GM21786 (cell line): ENCODE data around the gene SCYL1.
"Not testable (repeated sequence)": the region's sequence is repeated elsewhere in the genome, so short reads cannot be mapped to it uniquely, and the experiment has no call there.

Source experiments
- ATAC-seq: cut with Tn5 transposase; IDR thresholded peaks from one replicate; pipeline ENCODE4 v1.9.1; 2021; ENCODE audit not compliant: unreplicated experiment

SCYL1 gene

DNA sequence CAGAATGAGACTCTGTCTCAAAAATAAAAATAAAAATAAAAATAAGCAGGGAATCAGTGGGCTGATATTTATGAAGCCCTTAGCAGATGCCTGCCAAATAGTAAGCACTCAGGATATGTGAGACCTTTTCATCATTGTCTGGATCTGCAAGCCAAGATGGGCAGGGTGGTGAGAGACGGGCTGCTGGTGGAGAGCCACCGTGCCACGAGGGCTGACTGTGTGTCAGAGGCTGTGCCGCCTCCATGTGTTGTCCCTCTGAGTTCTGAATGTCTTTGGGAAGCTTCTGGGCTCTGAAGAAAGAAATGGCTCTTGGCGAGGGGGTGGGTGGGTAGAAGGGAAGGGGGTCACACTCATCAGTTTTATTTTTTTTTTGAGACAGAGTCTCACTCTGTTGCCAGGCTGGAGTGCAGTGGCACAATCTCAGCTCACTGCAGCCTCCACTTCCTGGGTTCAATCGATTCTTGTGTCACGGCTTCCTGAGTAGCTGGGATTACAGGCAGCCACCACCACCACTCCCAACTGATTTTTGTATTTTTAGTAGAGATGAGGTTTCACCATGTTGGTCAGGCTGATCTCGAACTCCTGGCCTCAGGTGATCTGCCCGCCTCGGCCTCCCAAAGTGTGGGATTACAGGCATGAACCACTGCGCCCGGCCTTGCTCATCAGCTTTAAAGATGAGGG is 40.1 kb downstream of the SCYL1 start:
- not testable (repeated sequence) for ATAC-seq

DNA sequence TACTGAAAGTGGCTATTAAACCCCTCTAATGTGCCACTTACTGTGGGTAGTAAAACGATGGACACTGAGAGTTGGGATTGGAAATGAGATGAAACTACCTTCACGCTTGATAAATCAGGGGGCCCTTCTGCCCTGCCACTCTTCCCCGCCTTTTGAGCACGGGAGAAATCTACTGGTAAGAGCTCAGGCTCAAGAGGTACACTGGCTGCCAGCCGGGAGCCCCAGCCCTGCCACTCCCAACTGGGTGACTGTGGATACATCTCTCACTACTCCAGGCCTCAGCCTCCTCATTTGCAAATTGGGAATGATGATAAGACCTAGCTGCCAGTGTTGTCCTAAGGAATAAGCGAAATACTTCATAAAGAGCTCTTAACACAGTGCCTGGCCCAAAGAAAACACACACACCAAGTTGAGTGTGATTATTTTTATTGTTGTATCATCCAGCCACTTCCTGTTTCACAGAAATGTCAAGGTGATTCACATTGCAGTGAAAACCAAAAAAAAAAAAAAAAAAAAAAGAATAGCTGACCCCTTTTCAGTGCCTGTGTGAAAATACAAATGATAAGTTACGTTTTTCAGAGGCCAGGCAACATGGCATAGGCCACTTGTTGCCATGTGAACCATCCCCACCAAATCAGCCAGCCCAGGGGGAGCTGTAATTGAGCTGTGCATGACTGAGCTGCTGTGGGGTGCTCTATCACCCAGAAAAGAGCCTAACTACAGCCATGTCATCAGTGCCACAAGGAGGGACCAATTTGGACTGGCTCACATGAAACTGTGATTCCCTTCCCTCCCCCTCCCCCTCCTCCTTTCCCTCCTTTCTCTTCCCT is 41.0 kb downstream of the SCYL1 start:
- no peak for ATAC-seq

DNA sequence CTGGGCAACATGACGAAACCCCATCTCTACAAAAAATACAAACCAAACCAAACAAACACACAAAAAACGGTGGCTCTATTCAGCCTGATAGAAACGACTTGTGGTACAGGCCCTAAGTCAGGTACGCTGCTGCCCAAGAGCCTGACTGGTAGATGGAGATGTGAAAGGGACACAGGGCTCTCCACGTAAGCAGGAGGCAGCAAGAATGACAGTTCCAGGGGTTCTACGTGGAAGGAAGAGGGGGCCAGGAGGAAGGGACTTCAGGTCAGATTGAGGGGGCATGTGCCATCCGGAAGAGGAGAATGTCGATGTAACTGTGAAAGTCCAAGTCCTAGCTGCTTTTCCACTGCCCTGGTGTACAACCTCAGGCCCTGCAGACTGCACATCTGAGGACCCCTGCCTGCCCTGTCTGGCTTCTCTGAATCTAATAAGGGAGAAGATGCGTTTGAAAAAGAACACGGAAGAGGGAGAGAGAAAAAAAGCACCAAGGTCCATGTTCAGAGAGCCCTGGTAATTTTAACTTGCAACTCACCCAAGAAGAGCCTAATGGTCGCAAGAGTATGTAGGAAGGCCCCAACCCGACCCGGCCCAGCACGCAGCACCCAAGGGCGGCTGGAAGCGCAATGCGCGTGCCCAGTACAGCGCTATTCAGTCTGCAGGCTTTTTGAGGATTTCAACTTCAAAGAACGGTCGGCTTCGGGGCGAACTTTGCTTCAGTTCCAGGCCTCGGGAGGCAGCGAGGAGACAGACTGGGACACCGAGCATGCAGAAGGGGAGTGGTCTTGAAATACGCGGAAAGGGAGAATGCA is 44.5 kb downstream of the SCYL1 start:
- no peak for ATAC-seq

DNA sequence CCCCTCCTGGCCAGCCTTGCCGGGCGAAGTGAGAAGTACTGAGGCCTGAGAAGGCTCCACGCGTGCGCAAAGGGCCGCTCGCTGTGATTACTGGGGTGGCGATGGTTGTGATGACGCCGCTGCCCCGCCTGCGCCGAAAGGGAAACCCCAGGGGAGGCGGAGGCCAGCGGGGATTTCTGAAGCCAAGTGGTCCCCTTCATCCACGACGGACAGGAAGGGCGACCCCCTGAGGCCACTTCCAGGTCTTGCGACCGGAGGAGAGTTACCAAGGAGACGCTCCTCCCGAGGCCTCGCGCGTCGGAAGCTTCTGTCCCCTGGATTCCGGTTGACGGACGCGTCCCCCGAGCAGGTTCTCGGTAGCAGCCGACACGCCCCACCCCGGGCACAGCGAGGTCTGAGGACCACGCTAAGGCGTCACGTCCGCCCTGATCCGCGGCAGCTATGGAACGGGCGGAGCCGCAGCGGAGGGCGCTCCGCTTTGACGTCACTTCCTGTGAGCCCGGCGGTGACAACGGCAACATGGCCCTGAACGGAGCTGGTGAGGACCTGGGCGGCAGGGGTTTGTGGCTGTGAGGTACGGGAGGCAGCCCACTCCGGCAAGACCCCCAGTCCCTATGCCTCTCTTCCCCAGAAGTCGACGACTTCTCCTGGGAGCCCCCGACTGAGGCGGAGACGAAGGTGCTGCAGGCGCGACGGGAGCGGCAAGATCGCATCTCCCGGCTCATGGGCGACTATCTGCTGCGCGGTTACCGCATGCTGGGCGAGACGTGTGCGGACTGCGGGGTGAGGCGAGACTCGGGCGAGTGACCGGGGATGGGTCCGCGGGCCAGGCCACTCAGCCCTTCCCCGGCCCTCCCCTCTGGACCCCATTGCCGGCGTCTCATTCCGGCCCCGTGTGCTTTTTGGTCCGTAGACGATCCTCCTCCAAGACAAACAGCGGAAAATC is 45.4 kb downstream of the SCYL1 start, which contains the start of gene ZNRD2:
Gene ZNRD2, plus strand, starts transcription at position 505 of the 946 bp plus-strand sequence. Its CDS starts 15 bp downstream, at position 520.
- peak; percentile 55 for ATAC-seq

DNA sequence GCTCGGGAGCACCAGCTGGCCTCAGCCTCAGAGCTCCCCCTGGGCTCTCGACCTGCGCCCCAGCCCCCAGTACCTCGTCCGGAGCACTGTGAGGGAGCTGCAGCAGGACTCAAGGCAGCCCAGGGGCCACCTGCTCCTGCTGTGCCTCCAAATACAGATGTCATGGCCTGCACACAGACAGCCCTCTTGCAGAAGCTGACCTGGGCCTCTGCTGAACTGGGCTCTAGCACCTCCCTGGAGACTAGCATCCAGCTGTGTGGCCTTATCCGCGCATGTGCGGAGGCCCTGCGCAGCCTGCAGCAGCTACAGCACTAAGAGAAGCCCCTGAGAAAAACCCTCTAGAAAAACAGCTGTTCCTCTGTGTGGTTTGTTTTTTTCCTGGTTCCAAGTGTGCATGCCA is 46.5 kb downstream of the SCYL1 start:
- ATAC-seq: no peak

DNA sequence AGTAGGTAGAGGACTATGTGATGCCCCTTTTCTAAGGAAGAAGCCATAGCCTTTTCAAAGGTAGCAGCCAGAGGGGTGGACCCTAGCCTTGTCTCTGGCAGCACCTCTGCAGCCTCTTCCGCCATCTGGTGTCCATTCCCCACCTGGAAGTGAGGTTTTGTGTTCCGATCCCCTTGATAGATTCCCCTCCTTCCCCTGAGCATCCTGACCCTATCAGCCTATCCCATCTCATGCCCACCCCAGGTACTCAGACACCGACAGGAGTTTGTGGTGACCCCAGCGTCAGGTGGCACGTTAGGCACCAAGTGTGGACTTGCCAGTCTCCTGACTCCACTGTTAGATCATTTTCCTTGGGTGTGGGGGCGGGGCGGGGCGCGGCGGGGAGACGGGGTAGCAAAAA is 47.1 kb downstream of the SCYL1 start:
- no peak for ATAC-seq

DNA sequence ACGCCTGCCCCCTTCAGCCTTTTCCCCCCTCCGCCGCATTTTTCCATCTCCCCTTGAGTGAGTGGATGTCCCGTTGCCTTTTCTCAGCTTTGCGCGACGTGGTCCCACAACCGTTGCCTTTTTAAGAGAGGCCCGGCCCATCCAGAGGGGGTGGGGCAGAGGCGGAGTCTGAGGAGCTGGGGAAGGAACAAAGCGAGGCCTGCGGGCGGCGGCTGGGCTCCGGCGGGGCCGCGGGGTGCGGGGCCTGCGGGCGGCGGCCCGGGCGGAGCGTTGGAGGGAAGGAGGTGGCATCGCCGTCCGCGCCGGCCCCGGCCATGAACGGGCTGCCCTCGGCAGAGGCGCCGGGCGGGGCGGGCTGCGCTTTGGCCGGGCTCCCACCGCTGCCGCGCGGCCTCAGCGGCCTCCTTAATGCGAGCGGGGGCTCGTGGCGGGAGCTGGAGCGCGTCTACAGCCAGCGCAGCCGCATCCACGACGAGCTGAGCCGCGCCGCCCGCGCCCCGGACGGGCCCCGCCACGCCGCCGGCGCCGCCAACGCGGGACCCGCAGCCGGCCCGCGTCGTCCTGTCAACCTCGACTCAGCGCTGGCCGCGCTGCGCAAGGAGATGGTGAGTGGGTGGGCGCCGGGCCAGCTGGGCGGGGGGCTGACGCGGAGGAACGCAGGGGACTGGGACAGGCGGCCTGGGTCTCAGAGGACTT is 47.6 kb downstream of the SCYL1 start, which contains the start of gene FAM89B:
Gene FAM89B, plus strand, starts transcription at position 183 of the 696 bp plus-strand sequence. Its CDS starts 132 bp downstream, at position 315.
- no peak for ATAC-seq

DNA sequence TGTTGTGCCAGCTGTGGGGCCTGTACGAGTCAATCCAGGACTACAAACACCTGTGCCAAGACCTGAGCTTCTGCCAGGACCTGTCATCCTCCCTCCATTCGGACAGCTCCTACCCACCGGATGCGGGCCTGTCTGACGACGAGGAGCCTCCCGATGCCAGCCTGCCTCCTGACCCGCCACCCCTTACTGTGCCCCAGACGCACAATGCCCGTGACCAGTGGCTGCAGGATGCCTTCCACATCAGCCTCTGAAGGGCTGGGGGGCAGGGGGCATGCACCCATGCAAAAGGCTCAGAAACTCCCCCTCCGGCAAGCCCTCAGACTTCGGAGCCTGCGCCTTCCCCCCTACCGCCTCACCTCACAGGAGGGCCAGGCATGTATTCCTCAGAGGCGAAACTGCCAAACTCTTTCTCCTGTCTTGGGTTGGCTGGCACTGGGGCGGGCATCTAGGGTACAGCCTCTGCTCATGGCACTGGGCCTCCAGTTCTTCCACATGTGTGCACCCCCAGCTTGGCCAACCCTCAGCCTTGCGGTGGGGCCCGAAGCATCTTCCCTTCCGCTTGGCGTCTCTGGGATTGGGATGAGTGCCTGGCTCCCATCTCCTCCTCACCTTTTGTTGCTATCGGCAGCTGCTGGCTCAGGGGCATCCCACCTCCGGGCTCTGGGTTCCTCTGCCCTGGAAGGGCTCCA is 48.7 kb downstream of the SCYL1 start:
- no peak for ATAC-seq

DNA sequence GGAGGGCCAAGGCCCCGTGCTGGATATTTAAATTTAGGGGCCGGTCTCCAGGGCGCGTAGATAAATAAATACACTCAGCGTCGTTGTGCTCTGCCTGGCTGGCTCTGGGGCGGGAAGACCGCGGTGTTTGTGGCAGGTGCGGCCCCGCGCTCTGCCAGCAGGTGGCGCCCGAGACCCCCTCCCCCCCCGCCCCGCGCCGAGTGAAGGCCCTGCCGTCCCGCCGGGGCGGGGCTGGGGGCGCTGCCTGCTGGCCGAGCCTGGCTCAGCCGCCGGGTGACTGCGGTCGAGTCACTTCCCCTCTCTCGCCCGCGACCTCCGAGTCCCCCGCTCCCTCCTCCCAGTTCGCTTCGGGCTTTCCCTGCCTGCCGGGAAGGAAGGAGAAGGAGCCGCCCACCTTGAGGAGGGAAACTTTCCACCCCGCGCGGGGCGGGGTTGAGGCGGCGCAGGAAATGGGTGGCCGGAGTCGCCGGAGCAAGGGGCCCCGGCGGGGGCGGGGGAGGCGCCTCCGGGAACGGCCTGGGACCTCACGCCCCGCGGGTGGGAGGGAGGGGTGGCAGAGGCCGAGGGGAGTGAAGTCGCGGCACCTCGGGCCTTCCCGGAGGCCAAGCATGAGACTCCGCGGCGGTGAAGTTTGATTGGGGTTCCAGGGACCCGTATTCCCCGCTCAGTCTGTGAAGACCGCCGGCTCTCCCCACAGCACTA is 49.4 kb downstream of the SCYL1 start:
- peak; percentile 27 for ATAC-seq

DNA sequence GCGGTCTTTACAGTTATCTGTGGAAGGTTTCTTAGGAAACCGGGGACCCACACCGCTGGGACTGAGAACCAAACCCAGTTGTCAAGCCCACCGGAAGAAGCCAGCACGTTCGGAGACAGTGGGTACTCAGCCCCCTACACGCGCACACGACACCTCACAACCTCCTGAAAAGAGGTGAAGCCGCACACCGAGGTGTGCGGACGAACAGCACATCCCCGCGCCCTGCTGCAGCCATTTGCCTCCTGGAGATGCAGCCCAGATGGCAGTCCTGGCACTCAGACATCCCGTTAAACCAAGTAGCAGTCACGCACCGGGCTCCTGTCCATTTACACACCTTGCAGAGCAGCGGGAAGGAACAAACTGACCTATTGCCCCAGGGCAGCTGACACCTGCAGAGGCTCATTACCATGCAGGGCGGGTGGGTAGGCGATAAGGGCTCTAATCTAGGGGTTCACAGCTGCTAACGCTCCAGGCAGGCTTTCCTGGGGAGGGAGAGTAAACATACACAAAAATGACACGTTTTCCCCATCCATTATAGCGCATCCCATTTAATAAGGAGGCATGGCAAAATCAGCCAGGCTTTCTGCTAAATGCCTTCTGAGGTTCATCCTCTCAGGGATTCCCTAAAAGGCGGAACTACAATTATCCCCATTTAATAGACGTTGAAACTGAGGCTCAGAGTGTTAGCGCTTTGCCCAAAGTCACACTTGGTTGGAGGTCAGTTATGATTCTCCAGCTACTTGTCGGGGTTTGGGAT is 50.1 kb downstream of the SCYL1 start:
- no peak for ATAC-seq

DNA sequence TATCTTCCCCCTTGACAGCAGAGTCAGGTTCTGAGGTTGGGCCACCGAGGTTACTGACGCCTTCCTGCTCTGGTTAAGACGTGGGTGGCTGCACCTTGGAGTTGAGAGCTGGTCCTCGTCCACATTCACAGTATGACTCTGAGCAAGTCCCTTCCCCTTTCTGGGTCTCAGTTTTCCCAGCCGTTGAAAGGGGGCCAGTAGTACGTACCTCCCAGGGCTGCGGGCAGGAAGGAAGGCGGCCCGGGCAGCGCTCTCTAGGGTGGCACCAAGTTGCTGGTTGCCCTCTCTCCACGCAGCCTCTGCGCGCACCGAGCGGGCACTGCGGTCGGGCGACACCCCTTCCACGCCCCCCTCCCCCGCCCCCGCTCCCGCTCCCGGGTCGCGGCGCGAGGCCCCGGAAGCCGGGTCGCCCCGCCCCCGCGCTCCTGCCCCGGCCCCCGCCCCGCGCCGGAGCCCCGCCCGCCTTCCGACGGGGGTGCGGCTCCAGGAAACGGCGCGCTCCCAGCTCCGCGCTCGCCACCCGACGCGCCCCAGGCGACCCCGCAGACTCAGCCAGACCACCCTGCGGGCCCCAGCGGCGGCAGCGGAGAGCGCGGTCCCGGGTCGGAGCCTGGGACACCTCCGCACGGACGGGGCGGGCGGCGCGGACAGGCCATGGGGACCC is 50.8 kb downstream of the SCYL1 start, which contains the start of gene EHBP1L1:
Gene EHBP1L1, plus strand, starts transcription at position 486 of the 664 bp plus-strand sequence. CDS start 250 bp downstream, outside the sequence.
- ATAC-seq: no peak

DNA sequence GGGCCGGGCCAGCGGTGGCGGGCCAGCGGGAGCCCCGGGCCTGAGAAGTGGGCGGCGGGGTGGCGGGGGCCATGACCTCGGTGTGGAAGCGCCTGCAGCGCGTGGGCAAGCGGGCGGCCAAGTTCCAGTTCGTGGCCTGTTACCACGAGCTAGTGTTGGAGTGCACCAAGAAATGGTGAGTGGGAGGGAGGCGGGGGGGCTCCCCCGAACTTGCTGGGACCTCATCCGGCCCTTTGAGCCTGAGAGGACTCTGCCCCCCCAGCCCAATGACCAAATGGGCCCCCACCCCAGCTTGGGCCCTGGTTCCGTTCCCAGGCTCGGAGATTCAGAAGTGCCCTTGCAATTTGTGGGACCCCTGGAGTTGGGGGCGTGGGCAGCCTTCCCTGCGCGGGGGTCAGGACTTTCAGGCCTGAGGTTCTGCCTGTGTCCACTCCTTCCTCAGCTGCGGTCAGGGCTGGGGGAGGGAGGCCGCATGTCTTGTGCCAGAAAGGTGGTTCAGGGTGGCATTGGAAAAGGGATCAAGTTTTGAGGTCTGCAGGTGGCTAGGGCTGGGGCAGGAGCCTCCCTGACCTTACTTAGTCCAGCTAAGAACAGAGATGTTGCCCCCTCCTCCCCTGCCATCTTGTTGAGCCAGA is 51.5 kb downstream of the SCYL1 start:
- ATAC-seq: no peak

DNA sequence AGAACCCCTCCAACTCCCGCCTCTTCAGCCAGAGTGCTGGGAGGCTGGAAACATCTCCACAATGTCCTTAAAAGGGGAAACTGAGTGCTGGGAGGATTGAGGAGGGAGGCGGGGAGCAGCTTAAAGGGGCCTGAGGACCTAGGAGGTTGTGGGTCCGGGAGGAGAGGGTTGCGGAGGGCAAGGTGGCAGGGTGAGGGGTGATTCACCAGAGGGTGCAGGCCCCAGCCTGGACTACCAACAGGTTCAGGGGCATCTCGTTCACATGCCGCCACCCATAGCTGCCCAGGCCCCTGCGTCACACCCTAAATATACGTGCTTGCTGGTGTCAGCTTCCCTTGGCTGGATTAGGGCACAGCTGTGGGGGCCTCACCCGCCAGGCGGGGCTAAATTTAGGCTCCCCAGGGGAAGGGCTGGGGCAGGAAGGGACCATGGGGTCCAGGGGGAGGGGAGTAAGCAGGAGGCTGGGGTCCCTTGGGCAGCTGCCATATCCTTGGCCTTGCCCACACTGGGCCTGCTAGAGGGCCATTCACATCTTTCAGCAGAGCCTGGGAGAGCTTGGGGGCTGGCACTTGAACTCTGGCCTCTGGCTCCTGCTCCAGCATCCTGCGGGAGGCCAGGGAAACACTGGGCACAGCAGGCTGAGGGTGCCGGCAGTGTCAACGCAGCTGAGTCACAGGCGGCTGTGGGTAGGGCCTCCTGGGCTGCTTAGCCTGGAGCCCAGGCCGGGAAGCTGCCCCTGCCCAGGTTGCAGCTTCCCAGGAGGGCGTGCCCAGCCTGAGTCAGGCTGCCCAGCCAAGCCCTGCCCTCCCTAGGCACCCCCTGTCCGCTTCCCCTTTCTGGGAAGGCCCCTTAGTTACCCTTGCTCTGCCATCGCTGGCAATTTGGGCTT is 52.2 kb downstream of the SCYL1 start:
- ATAC-seq: no peak

DNA sequence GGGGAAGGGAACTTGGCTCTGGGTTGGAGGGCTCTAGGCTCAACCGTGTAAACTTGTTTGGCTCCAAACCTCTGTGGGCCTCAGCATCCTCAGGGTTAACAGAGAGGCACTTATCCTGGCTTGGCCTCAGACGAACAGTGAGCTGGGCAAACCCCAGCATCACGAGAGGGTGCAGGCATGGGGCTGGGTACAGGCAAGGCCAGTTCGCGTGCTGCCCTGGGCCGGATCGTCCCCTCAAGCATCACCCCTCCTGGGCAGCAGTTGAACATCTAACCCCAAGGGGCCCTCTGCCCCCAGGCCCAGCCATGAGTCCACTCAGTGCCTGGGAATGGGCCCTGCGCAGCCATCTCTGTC is 52.9 kb downstream of the SCYL1 start:
- no peak for ATAC-seq

DNA sequence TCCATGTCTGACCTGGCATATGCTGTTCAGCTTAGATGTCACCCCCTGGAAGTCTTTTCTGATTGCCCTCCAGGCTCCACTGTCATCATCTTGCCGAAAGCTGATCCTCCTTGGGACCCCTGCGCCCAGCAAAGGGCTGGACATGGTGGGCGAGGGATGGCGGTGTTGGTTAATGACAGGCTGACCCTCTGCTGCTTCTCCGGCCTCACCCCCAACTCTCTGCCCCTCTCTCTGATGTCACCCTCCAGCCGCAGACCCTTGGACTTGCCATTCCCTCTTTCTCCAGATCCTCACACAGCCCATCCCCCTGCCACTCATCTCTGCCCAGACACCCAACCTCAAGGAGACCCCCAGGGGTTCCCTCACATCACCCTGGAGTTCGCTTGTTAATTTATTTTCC is 53.3 kb downstream of the SCYL1 start:
- ATAC-seq: no peak

DNA sequence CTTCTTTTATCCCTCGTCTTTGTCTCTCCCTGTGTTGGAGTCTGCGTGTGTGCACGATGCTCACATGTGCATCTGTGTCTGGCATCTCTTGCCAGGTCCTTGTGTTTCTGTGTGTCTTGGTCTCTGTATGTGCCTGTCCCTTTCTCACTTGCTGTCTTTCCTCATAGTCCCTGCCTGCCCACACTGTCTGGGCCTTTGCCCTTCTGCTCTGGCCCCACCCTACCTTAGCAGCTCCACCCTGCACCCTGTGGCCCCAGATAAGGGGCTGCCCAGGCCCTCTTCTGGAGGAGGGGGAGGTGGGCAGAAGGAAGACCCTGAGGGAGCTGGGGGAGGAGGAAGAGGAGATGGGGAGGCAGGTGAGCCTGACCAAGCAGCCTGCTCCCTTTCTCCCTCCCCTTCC is 53.8 kb downstream of the SCYL1 start:
- ATAC-seq: no peak
